ENCODE measurements around the gene GRK5. TPM values are rescaled to one million over a fixed set of nuclear protein-coding genes. Genes with fewer than 3 reads are reported as not detected.

GRK5 gene
- total RNA-seq, 4 donors from 2014 or later = 10.0 to 61.9 (median 18.1) TPM

GRCh38 chr10:119327096-119327745 lies 119.8 kb downstream of the GRK5 start:
- Histone ChIP-seq H3K27ac (no peak overlapping the region), H3K36me3 (peaks cover 0 to 8% (median 0%) of the 10 kb centered on the region in 3 donors), H3K4me1 (no peaks in the 10 kb centered on the region), H3K9me3 (no peaks in the 10 kb centered on the region), H3K4me3 (no peak overlapping the region), H3K27me3 (no peaks in the 10 kb centered on the region)
- DNase-seq = no peak
- TF ChIP-seq CTCF (IDR thresholded peaks at IDR 0.05) (no peak), POLR2A (IDR thresholded peaks at IDR 0.05) (no peak)

GRCh38 chr10:119328223-119328622 lies 120.9 kb downstream of the GRK5 start:
- Histone ChIP-seq H3K4me1 (no peaks in the 10 kb centered on the region), H3K27me3 (no peaks in the 10 kb centered on the region), H3K36me3 (peaks cover 0 to 8% (median 0%) of the 10 kb centered on the region in 3 donors), H3K9me3 (no peaks in the 10 kb centered on the region), H3K4me3 (no peak overlapping the region), H3K27ac (no peak overlapping the region)
- TF ChIP-seq CTCF (IDR thresholded peaks at IDR 0.05) (no peak), POLR2A (IDR thresholded peaks at IDR 0.05) (no peak)
- no peak for DNase-seq

- H3K36me3 ChIP-seq = peaks cover 0 to 8% (median 0%) of the 10 kb centered on the region in 3 donors
- H3K27me3 ChIP-seq = no peaks in the 10 kb centered on the region
- no peak overlapping the region for H3K27ac ChIP-seq
- TF ChIP-seq CTCF (IDR thresholded peaks at IDR 0.05) (no peak), POLR2A (IDR thresholded peaks at IDR 0.05) (no peak)
- no peak overlapping the region for H3K4me3 ChIP-seq
- DNase-seq = peak in 1 of 3 donors; percentile 8
- H3K4me1 ChIP-seq = no peaks in the 10 kb centered on the region
- H3K9me3 ChIP-seq = no peaks in the 10 kb centered on the region
Measured at GRCh38 chr10:119330342-119330741, 123.0 kb downstream of the GRK5 start.

- H3K36me3 ChIP-seq = peaks cover 0 to 8% (median 0%) of the 10 kb centered on the region in 3 donors
- H3K27ac ChIP-seq = no peak overlapping the region
- TF ChIP-seq POLR2A (IDR thresholded peaks at IDR 0.05) (no peak), CTCF (IDR thresholded peaks at IDR 0.05) (no peak)
- H3K9me3 ChIP-seq = no peaks in the 10 kb centered on the region
- no peaks in the 10 kb centered on the region for H3K4me1 ChIP-seq
- H3K4me3 ChIP-seq = no peak overlapping the region
- peak in 1 of 3 donors; percentile 34 for DNase-seq
- no peaks in the 10 kb centered on the region for H3K27me3 ChIP-seq
Measured at GRCh38 chr10:119331061-119331460, 123.7 kb downstream of the GRK5 start.

- Histone ChIP-seq H3K27me3 (no peaks in the 10 kb centered on the region), H3K4me1 (no peaks in the 10 kb centered on the region)
Measured at GRCh38 chr10:119333146-119333792, 125.9 kb downstream of the GRK5 start.

More at GRCh38 chr10:119333146-119333792, 125.9 kb downstream of the GRK5 start:
- Histone ChIP-seq H3K9me3 (no peaks in the 10 kb centered on the region), H3K36me3 (no peaks in the 10 kb centered on the region), H3K27ac (no peak overlapping the region), H3K4me3 (no peak overlapping the region)
- TF ChIP-seq POLR2A (IDR thresholded peaks at IDR 0.05) = no peak
- TF ChIP-seq CTCF (IDR thresholded peaks at IDR 0.05) = no peak
- peak in 1 of 3 donors; percentile 33 for DNase-seq

Measured in Peyer's patch (tissue), 4 donors.